NK-92 (cell line): Measurements from ENCODE around the gene SMIM10L1.
A peak's percentile ranks its signal among the peaks of the same experiment; 100 is the strongest.

Experiments
- DNase-seq: peaks from one replicate; lab custom pipeline; 2025; ENCODE audit not compliant: unreplicated experiment; lab: John Stamatoyannopoulos, UW

Gene SMIM10L1

GRCh38 chr12:11171145-11171968 is at the start of gene SMIM10L1:
Gene SMIM10L1, plus strand, starts transcription at chr12:11171194. Its CDS starts 163 bp downstream, at chr12:11171357.
- peak; percentile 29 for DNase-seq

GRCh38 chr12:11130382-11130781 is 40.6 kb upstream of the SMIM10L1 start:
- no peak for DNase-seq

- DNase-seq: no peak
Measured at GRCh38 chr12:11130999-11131398, 40.0 kb upstream of the SMIM10L1 start.

- no peak for DNase-seq
Measured at GRCh38 chr12:11133162-11133561, 37.8 kb upstream of the SMIM10L1 start.

- no peak for DNase-seq
Measured at GRCh38 chr12:11133816-11134215, 37.2 kb upstream of the SMIM10L1 start.

- no peak for DNase-seq
Measured at GRCh38 chr12:11134305-11134704, 36.7 kb upstream of the SMIM10L1 start, which contains the start of gene TAS2R30. Gene TAS2R30, minus strand, starts transcription at chr12:11134644. Its CDS starts 400 bp downstream, at chr12:11134244.

- no peak for DNase-seq
Measured at GRCh38 chr12:11136075-11136474, 34.9 kb upstream of the SMIM10L1 start.

- DNase-seq: no peak
Measured at GRCh38 chr12:11143352-11143751, 27.6 kb upstream of the SMIM10L1 start.

- DNase-seq: no peak
Measured at GRCh38 chr12:11144297-11144696, 26.7 kb upstream of the SMIM10L1 start.

- DNase-seq: no peak
Measured at GRCh38 chr12:11147420-11147819, 23.6 kb upstream of the SMIM10L1 start.

- DNase-seq: no peak
Measured at GRCh38 chr12:11150832-11151231, 20.2 kb upstream of the SMIM10L1 start.

GRCh38 chr12:11152725-11153124 is 18.3 kb upstream of the SMIM10L1 start:
- DNase-seq: no peak

GRCh38 chr12:11154400-11154925 is 16.5 kb upstream of the SMIM10L1 start:
- DNase-seq: no peak

GRCh38 chr12:11158885-11159444 is 12.0 kb upstream of the SMIM10L1 start:
- no peak for DNase-seq

- no peak for DNase-seq
Measured at GRCh38 chr12:11162502-11162901, 8.5 kb upstream of the SMIM10L1 start.

GRCh38 chr12:11164384-11164783 is 6.6 kb upstream of the SMIM10L1 start:
- DNase-seq: no peak

GRCh38 chr12:11166300-11166699 is 4.7 kb upstream of the SMIM10L1 start:
- no peak for DNase-seq

GRCh38 chr12:11170810-11171144 is 217 bp upstream of the SMIM10L1 start:
- no peak for DNase-seq

- no peak for DNase-seq
Measured at GRCh38 chr12:11171969-11172675, 1.1 kb downstream of the SMIM10L1 start.

GRCh38 chr12:11174022-11174421 is 3.0 kb downstream of the SMIM10L1 start:
- DNase-seq: no peak

- no peak for DNase-seq
Measured at GRCh38 chr12:11178250-11178649, 7.3 kb downstream of the SMIM10L1 start.

- no peak for DNase-seq
Measured at GRCh38 chr12:11182529-11182928, 11.5 kb downstream of the SMIM10L1 start.
